ENCODE results near the gene STIP1. TPM values are rescaled to one million over a fixed set of nuclear protein-coding genes. Genes with fewer than 3 reads are reported as not detected.

Gene STIP1
- total RNA-seq, 3 donors from 2014 or later = 49.4 to 118 (median 80.3) TPM

- no peak for TF ChIP-seq CTCF (IDR thresholded peaks at IDR 0.05)
- Histone ChIP-seq H3K36me3 (ENCODE audit: low read depth) (no peaks in the 10 kb centered on the region), H3K4me1 (ENCODE audit: low read depth) (peaks cover 32% of the 10 kb centered on the region), H3K9me3 (no peaks in the 10 kb centered on the region), H3K4me3 (no peak overlapping the region)
- ATAC-seq (no peak), DNase-seq (no peak)
- intact Hi-C loops (cut with DNase I, micrococcal nuclease) = loop anchor here (5.0 to 10.0 kb wide), 2 partner anchors 93 to 96 kb away; partner anchors contain the start of genes CATSPERZ (in 2 of the 2) and ESRRA (in 1 of the 2)
Measured at GRCh38 chr11:64208796-64209562, 23.0 kb downstream of the STIP1 start.

GRCh38 chr11:64209563-64209843 is 23.5 kb downstream of the STIP1 start:
- DNase-seq = no peak
- TF ChIP-seq CTCF (IDR thresholded peaks at IDR 0.05) = no peak
- H3K36me3 ChIP-seq (ENCODE audit: low read depth) = no peaks in the 10 kb centered on the region
- no peaks in the 10 kb centered on the region for H3K9me3 ChIP-seq
- H3K4me3 ChIP-seq = no peak overlapping the region
- no peak for ATAC-seq
- intact Hi-C loops (cut with DNase I, micrococcal nuclease) = loop anchor here (5.0 to 10.0 kb wide), 2 partner anchors 93 to 95 kb away; partner anchors contain the start of genes CATSPERZ (in 2 of the 2) and ESRRA (in 1 of the 2)
- H3K4me1 ChIP-seq (ENCODE audit: low read depth) = peaks cover 27% of the 10 kb centered on the region

GRCh38 chr11:64210301-64211020 is 24.5 kb downstream of the STIP1 start:
- DNase-seq (no peak), ATAC-seq (no peak)
- H3K4me1 ChIP-seq (ENCODE audit: low read depth) = peaks cover 19% of the 10 kb centered on the region
- TF ChIP-seq CTCF (IDR thresholded peaks at IDR 0.05) = no peak
- no peaks in the 10 kb centered on the region for H3K36me3 ChIP-seq (ENCODE audit: low read depth)
- intact Hi-C loops (cut with DNase I, micrococcal nuclease) = no loop called here
- H3K9me3 ChIP-seq = no peaks in the 10 kb centered on the region
- no peak overlapping the region for H3K4me3 ChIP-seq

GRCh38 chr11:64211181-64211872 is 25.4 kb downstream of the STIP1 start:
- no peak for DNase-seq
- no peak for TF ChIP-seq CTCF (IDR thresholded peaks at IDR 0.05)
- no peak overlapping the region for H3K4me3 ChIP-seq
- no peaks in the 10 kb centered on the region for H3K9me3 ChIP-seq
- no peaks in the 10 kb centered on the region for H3K36me3 ChIP-seq (ENCODE audit: low read depth)
- peaks cover 11% of the 10 kb centered on the region for H3K4me1 ChIP-seq (ENCODE audit: low read depth)
- ATAC-seq = no peak
- intact Hi-C loops (cut with DNase I, micrococcal nuclease) = no loop called here

GRCh38 chr11:64216879-64217278 is 30.9 kb downstream of the STIP1 start:
- DNase-seq (no peak), ATAC-seq (no peak)
- TF ChIP-seq CTCF (IDR thresholded peaks at IDR 0.05) = no peak
- Histone ChIP-seq H3K4me3 (no peak overlapping the region), H3K4me1 (ENCODE audit: low read depth) (no peaks in the 10 kb centered on the region), H3K36me3 (ENCODE audit: low read depth) (no peaks in the 10 kb centered on the region), H3K9me3 (no peaks in the 10 kb centered on the region)
- intact Hi-C loops (cut with DNase I, micrococcal nuclease) = no loop called here

All from mucosa of descending colon (tissue), 3 donors.